ENCODE results near the gene SELENON. TPM values are rescaled to one million over a fixed set of nuclear protein-coding genes. Genes with fewer than 3 reads are reported as not detected.

Gene SELENON
- total and polyA plus RNA-seq, 9 of the 15 experiments (the other 6 are each of a cell fraction or from before 2014, with no cell fraction given) = 0.43 to 26.7 (median 7.0) TPM

- no peak for TF ChIP-seq PTTG1 (tag; IDR thresholded peaks at IDR 0.05; ENCODE audit: low read depth)
- no peak for TF ChIP-seq FOXK1 (CRISPR knock-in tag; IDR thresholded peaks at IDR 0.05; ENCODE audit: borderline replicate concordance)
- no peak for TF ChIP-seq ZNF175 (CRISPR knock-in tag; IDR thresholded peaks at IDR 0.05; ENCODE audit: low read depth)
- no peak for TF ChIP-seq CREB3L1 (IDR thresholded peaks at IDR 0.05; ENCODE audit: borderline replicate concordance, low read depth)
- TF ChIP-seq MLLT1 (IDR thresholded peaks at IDR 0.05) = no peak
- TF ChIP-seq NR2F6 (CRISPR knock-in tag; IDR thresholded peaks at IDR 0.05) = no peak
- no peak for TF ChIP-seq POLR3A (IDR thresholded peaks at IDR 0.05; ENCODE audit: borderline replicate concordance, extremely low read depth, insufficient read depth, insufficient read length)
- no peak for TF ChIP-seq SUPT5H (IDR thresholded peaks at IDR 0.05)
- TF ChIP-seq RBFOX2 (IDR thresholded peaks at IDR 0.05; ENCODE audit: low read depth, low read length) = no peak
- TF ChIP-seq USF1 (CRISPR knock-in tag; IDR thresholded peaks at IDR 0.05) = no peak
- TF ChIP-seq TAF7 (tag; IDR thresholded peaks at IDR 0.05) = no peak
- TF ChIP-seq DNMT1 (IDR thresholded peaks at IDR 0.05) = no peak
- no peak for TF ChIP-seq SRSF7 (optimal IDR thresholded peaks at IDR 0.05; ENCODE audit: low read depth, low read length)
- no peak for TF ChIP-seq SMAD1 (IDR thresholded peaks at IDR 0.05; ENCODE audit: low read depth, low read length, partially characterized antibody)
- TF ChIP-seq ZBTB11 (CRISPR knock-in tag; IDR thresholded peaks at IDR 0.05) = no peak
Observed at GRCh38 chr1:25831569-25832196, 31.7 kb downstream of the SELENON start (continued).

Measured in K562 (cell line).